ENCODE data around the gene SMG6.
"Not testable (repeated sequence)": the region's sequence is repeated elsewhere in the genome, so short reads cannot be mapped to it uniquely, and the experiment has no call there.

Gene SMG6

DNA sequence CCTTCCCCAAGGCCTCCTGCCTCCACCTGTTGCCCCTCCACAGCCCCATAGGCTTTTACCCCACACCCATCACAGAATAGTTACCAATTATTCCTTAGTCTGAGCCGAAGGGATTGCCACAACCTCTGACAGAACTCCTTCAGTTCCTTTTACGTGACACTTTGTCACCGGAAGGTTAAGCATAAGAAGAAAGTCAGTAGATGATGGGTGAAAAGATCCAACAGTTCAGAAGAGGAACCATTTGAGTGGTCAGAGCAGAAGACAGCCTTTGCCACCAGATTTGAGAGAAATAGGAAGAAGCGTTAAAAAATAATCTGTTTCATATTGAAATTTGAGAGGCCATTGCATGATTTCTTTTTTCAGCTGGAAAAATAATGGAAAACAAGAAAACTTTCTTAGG lies 1.3 kb upstream of the SMG6 start:
- no peak for DNase-seq (ENCODE audit: low read depth)

DNA sequence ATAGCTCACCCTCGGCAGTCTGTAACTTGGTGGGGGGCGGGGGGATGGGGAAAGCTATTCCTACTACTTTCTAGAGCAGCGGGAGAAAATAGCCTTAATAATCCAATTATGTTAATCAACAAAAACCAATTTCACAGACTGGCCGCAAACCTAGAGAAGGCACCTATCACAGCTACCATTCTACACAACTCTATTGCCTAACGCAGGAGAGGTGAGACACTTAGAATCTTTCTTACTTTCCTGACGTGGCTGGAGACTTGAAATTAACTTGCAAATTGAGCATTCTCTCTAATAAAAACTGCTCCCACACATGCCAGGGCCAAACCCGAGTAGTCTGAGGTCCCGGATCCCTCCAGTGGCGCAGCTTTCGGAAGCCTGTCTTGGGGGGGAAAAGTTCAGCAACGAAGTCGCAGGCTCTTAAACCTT lies 794 bp downstream of the SMG6 start:
- peak; percentile 29 for DNase-seq (ENCODE audit: low read depth)

DNA sequence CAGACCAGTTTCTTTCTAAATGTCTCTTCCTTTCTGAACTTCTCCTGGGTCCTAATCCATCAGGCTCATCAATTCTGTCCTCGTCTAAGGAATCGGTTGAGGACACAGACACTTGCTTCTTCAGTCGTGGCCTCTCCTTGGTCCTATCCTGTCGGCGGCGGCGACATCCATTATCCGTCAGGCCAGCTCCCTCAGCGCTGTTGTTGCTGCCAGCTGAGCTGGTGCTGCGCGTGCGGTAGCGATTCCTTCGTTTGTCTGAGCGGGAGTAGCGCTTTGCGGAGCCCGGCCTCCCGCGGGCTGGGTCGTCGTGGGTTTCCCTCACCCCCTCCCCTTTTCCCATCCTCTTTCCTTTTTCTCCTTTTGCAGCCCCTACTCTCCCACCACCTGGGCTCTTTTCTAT lies 3.8 kb downstream of the SMG6 start:
- no peak for DNase-seq (ENCODE audit: low read depth)

DNA sequence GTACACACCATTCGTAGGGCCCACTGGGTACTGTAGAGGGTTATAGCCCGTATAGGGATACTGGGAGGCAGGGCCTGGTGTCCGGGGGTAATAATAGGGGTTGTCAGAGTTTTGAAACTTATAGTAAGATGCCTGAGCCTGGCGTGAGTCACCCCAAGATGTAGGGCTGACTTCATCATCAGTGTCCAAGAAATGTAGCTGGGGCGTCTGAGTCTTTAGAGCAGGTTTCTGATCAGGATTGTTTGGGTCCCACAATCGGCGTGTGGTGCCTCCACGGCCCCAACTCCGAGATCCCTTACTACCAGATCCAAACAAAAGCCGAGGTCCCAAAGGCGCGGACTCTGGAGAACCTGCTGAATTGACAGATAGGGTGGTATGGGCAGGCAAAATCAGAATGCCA lies 4.4 kb downstream of the SMG6 start:
- no peak for DNase-seq (ENCODE audit: low read depth)

DNA sequence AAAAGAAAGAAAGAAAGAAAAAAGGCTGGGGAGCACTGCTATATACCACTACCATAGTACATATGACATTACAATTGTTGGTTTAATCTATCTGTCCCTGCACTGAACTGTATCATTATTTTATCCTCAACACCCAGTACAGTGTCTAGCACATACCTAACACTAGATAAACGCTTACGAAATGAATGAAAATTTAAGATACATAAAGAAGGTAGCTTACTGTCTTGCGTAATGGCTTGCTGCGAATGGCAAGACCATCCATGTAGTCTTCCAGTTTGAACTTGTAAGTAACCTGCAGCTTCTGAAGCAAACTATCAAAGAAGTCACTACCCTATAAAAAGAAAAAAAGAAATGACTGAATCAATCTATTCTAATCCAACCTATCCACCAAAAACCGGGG lies 6.6 kb downstream of the SMG6 start:
- DNase-seq (ENCODE audit: low read depth) = no peak

DNA sequence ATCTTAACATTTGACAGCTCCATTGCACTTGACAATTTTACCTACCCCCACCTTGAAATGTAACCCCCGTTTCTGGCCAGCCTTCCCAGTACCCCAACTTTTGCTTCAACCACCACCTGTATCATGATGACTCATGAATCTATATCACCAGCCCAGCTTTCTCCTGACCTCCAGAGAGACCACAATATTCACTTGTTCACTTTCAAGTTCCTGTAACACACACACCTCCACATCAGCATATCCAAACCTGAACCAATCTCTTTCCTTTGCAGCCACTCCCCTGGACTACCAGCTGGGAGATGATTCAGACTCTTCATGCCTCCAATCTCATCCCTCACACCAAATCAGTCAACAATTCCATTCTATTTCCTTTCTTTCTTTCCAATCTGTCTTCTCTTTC lies 8.0 kb downstream of the SMG6 start:
- no peak for DNase-seq (ENCODE audit: low read depth)

DNA sequence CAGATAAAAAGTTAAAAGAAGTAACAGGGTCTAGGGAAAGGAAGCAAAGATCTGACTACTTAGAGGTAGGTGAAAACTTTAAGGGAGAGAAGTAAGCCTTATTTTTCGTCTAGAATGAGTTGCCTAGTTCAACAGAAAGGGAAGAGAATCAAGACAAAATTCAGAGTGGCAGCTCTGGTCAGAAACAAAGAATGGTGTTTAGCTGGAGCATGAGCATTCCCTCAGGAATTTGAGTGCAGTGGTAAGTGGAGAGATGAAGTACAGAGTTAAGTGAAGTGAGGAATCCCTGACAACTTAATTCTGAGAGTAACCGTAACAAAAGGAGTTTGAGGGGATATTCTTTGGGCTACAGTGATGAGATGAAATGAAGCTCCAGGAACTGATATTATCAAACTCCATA lies 11.5 kb downstream of the SMG6 start:
- peak; percentile 57 for DNase-seq (ENCODE audit: low read depth)

DNA sequence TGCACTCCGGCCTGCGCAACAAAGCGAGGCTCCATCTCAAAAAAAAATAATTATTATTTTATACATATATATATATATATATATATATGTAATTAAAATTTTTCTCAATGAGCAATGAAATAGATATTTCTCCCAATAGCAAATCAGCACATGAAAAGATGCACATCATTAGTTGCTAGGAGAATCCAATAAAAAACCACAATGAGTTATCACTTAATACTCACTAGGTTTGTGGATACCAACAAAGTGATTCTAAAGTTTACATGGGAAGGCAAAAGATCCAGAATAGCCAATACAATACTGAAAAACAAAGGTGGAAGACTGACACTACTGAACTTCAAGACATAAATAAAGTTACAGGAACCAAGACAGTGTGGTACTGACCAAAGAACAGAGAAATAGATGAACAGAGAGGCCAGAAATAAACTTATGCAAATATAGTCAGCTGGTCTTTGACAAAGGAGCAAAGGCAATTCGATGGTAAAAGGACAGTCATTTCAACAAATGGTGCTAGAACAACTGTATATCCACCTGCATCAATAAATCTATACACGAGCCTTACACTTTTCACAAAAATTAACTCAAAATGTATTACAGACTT lies 13.6 kb downstream of the SMG6 start:
- no peak for DNase-seq (ENCODE audit: low read depth)

DNA sequence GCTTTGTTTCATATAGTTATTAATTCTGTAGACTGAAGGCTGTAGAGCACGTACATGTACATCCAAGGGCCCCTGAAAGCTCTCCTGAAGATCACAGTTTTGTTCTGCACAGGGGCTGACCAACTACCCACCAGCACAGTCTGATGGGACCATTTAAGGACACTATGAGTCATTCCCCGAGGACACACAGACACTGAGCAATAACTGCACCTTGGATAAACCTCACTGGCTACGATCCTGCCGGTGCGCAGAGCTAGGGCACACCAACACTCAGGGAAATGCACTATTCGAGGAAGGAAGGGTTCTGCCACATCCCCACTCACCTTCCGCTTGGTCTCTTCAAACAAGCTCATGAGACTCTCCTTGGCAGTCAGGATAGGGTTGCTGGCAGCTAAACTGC lies 20.3 kb downstream of the SMG6 start:
- DNase-seq (ENCODE audit: low read depth) = no peak

DNA sequence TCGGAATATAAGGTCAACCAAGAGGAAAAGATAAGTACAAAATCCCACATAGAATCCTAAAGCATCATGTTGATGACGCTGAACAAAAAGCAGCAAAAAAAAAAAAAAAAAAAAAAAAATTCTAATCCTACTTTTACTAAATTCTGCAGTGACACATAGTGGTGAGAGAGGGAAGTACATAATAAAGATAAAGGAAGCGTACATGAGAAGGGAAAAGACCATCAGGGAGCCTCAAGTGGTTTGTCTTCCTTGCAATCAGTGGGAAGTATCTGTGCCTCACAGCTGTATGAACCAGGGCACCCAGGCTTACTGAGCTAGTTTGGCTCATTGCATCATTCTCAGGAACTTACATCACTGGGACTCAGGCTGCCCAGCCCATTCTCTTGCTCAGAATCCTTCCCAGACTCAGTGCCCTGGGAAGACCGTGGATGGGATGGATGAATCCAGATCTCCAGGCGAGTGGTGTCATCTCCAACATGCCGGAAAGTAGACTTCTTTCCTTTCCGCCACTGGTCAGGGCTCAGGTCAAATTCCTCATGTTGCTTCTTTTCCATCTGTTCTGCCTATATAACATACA lies 21.2 kb downstream of the SMG6 start:
- DNase-seq (ENCODE audit: low read depth) = peak; percentile 74

DNA sequence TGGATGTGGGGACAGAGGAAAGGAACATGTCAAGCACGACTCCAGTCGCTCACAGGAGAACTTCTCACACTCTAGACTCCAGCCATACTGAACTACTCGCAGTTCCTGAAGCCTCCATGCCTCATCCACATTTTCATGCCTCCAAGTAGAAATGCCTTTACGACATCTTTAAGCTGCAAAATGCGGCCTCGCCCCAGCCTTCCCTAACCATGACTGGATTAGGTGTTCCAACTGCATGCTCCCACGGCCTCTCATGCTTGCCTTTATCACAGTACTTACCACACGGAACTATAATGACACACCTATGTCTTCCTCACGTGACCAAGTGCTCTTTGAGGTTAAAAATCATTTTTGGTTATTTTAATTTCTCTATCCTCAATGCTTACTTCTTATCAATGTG lies 23.9 kb downstream of the SMG6 start:
- no peak for DNase-seq (ENCODE audit: low read depth)

DNA sequence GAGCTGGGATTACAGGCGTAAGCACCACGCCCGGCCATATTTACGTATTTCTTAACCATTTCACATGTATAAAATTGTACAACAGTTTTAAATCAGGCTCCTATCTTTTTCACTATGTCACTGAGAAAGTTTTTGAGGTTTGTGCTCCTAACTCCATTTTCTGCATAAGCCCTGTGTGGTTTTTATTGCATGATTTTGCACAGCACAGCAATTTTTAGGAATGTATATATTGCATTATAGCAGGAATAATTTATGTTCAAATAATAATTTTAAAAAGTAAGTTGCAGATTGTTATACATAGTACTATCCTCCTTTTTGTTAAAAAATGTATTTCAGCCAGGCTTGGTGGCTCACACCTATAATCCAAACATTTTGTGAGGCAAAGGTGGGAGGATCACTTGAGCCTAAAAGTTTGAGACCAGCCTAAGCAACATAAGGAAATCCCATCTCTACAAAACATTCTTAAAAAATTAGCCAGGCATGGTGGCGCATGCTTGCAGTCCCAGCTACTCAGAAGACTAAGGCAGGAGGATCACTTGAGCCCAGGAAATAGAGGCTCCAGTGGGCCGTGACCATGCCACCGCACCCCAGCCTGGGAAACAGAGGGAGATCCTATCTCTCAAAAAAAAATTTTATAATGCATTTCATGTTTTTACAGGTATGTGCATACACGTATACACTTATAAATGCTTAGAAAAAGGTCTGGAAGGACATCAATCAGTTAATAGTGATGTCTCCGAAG lies 26.0 kb downstream of the SMG6 start:
- no peak for DNase-seq (ENCODE audit: low read depth)

DNA sequence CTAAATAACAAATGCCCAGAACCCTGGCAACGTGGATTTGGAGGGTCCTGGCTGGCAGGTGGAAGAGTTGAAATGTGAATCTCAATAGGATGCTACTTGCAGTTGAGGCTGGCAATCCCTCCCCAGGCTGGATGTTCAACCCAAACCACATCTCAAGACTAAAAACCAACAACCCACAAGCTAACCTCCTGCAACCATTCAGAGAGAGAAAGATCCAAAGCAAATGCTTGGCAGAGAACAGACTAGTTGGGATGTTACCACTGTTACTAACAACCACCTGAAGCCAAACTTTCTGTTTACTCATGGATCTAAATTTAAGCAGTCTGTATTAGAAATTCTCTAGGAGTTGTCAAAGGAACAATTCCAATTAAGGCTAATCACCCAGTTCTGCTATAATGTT lies 27.9 kb downstream of the SMG6 start:
- no peak for DNase-seq (ENCODE audit: low read depth)

DNA sequence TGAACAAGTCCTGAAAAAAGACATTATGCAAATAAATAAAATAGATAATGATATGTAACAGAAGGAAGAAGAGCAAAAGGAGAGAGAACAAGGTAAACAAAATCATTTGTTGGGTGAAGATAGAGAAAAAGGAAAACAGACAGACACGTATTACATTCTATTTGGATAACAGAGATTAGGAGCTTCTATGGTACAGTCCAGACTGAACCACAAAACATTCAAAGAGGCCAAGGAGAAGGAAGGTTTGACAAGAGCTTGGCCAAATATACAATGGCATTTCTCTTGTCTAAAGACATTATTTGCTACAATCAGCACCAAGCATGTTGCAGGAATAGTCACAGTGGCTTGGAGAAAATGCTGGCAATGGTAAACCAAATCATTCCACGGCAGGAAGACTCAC lies 29.2 kb downstream of the SMG6 start:
- DNase-seq (ENCODE audit: low read depth) = no peak

DNA sequence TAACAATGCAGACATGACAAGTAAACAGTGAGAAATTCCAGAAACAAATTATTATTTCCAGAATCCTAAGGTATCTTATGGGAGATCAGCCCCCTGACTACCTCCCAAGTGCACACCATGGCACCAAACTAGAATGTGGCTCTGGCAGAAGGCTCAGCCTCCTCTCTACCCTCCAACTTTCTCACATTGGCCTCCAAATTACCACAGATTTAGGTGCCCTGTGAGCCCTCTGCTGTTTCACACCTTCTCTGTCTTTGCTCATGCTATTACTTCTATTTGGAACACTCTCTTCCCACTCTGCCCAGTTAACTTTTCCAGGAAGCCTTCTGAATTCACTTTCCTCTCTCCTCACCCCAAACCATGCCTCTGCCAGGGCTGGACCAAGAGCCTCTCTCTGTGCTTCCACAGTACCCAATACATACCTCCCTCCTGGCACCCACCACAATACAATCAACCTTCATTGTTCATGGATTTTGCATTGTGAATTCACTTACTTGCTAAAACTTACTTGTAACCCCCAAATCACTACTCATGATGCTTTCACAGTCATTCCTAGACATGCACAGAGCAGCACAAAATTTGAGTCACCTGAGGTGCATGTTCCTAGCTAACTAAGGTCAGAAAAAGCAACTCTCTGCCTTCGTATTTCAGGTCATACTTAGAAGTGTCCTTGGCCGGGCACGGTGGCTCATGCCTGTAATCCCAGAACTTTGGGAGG lies 31.4 kb downstream of the SMG6 start:
- DNase-seq (ENCODE audit: low read depth) = no peak

DNA sequence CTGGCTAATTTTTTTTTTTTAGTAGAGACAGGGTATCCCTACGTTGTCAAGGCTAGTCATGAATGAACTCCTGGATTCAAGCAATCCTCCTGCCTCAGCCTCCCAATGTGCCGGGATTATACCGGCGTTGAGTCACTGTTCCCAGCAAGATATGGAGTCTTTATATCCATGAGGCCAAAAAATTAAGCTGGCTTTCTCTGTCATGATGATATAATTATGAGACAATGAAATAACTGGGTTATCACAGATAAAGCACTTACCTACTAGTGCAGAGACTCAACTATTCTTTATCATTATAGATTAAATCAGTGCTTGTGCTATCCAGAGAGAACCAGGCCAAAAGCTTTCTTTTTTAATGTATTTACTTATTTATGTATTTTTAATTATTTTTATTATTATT lies 36.2 kb downstream of the SMG6 start:
- no peak for DNase-seq (ENCODE audit: low read depth)

DNA sequence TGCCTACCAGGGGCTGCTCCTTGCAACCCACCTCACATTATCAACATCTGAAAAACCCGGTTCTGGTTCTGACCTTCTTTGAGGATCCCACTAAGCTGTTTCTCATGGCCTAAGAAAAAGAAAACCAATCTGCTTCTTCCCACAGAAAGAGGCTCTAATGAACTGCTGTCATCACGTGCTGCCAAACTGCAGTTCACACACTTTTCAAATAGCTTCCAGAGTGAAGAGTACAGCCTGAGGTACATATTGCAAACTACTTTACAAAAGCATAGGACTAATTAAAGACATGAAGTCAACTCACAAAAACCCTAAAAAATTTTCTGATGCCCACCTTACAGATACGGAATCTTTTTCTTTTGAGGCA lies 36.7 kb downstream of the SMG6 start:
- DNase-seq (ENCODE audit: low read depth) = no peak

DNA sequence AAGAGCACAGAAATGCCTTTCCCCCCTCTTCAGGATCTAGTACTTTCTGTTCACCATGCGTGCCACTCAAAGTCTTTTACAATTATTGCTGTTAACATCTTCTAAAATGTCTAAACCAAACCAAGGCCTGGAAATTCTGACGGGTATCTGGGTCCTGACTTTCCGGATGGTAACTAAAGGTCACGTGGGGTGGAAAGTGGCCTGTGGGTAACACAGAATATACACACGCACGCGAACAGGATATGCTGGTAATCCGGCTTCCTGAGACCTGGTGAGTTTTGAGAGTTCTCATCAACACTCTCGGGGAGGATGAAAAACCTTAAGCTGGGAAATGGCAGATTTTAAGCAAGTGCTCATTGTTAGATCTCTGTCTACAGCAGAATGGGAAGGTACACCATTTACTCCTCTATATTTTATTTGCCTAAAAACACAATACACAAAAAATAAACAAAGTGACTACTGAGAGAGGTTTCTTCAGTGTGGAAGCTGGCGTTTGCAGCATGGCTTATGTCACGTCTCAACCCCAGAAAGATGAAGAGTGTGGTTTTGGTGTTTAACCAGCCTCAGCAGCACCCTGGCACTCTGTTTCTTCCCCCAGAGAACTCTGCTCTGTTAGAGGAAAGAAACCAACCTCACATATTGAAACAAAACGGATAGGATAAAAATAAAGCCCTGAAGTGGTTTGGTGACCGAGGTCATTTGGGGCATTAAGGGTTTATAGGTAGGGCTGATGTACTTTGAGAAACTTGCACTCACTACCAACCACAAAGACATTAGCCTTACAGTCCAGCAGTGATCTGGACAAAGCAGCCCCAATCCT lies 37.3 kb downstream of the SMG6 start:
- no peak for DNase-seq (ENCODE audit: low read depth)

DNA sequence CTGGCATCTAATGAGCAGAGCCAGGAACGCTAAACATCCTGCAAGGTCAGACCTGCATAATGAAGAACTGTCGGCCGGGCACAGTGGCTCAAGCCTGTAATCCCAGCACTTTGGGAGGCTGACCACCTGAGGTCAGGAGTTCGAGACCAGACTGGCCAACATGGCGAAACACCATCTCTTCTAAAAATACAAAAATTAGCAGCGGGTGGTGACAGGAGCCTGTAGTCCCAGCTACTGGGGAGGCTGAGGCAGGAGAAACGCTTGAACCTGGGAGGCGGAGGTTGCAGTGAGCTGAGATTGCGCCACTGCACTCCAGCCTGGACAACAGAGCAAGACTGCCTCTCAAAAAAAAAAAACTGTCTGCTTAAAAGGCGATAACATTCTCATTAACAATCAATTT lies 38.4 kb downstream of the SMG6 start:
- not testable (repeated sequence) for DNase-seq (ENCODE audit: low read depth)

DNA sequence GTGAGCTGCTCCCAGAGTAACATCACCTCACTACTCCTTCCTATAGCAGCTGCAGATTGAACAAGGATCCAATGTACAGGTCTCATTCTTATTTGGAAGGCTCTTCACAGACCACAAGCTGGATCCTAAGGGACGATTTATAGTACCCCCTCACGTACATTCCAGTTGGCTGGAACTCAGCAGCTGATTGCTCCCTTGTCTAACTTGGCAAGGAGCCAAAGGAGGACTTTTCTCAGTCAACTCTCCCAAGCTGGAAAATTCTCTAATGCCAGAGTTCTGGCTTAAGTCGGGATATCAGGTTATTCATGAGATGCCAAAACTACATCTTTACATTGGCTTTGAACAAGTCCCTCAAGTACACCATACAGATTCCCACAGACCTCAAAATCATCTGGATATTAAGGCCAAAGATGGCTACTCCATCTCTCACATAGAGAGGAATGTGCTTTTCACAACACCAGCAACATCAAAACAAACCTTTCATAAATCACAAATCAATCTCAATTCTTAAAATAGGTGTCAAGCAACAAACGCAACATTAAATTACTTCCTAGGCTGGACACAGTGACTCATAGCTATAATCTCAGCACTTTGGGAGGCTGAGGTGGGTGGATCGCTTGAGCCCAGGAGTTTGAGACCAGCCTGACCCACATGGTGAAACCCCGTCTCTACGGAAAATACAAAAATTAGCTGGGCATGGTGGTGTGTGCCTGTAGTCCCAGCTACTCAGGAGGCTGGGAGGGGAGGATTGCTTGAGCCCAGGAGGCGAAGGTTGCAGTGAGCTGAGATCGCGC lies 39.3 kb downstream of the SMG6 start:
- DNase-seq (ENCODE audit: low read depth) = peak; percentile 66
